GM12874 (cell line): ENCODE measurements around the gene ZG16B.

Experiments
- TF ChIP-seq, protein P1 (sequence below): IDR thresholded peaks from 2 replicates; pipeline ENCODE4 v1.5.1; 2011; ENCODE audit warnings: low read depth, mild to moderate bottlenecking, control low read depth, low read length, moderate library complexity; ENCODE audit not compliant: insufficient read depth

ZG16B gene

DNA sequence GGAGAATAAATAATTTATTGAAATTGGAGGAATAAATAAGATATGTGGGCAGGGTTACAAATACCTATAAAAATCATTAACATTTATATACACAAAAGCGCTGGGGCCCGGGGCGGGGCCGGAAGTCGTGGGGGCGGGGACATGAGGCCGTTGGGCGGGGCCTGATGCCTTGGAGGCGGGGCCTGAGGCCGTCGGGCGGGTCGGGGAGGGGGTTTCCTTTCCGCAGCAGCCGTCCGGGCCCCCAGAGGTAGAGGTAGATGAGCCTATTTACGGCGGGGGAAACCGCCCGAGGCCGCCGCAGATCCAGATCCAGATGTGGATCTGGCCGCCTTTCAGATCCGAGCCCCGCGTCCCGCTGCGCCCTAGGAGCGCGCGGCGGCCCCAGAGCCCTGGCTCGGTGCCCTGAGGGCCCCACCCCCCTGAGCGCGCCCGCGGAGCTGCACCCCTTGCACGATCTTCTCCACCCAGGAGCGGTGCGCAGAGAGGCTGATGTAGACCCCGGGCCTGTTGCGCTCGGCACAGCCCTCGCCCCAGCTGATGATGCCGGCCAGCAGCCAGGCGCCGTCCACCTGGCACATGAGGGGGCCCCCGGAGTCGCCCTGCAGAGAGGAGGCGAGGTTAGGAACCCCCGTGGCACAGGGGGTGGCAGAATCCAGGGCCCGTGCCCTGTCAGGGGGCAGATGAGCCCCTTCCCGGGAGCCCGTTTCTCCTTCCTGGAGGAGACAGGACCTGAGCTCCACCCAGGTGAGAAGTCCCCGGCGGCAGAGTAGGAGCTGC, 22.8 kb downstream of the ZG16B start:
- TF ChIP-seq, protein P1, sequence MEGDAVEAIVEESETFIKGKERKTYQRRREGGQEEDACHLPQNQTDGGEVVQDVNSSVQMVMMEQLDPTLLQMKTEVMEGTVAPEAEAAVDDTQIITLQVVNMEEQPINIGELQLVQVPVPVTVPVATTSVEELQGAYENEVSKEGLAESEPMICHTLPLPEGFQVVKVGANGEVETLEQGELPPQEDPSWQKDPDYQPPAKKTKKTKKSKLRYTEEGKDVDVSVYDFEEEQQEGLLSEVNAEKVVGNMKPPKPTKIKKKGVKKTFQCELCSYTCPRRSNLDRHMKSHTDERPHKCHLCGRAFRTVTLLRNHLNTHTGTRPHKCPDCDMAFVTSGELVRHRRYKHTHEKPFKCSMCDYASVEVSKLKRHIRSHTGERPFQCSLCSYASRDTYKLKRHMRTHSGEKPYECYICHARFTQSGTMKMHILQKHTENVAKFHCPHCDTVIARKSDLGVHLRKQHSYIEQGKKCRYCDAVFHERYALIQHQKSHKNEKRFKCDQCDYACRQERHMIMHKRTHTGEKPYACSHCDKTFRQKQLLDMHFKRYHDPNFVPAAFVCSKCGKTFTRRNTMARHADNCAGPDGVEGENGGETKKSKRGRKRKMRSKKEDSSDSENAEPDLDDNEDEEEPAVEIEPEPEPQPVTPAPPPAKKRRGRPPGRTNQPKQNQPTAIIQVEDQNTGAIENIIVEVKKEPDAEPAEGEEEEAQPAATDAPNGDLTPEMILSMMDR: no peak

DNA sequence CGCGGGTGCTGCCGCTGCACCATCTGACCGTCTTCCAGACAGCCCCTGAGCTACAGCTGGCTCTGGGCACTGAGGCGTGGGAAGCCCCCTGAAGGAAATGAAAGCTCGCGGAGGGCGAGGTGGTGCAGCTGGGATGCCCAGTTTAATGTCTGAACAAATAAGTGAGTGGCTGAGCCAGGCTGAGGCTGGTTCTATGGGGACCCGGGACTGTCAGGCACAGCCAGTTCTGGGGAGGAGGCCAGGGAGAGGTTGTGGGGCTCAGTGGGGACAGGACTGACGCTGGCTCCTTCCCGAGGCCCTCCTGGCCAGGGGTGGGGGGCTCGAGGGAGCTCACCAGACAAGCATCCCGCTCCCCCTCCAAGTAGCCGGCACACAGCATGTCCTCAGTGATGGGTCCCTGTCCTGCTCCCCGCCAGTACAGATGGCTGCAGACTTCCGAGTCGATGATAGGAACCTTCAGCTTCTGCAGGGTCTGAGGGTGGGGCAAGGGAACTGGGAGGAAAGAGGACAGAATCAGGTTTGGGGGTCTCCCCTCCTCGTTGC, 23.5 kb downstream of the ZG16B start:
- TF ChIP-seq, protein P1: no peak

DNA sequence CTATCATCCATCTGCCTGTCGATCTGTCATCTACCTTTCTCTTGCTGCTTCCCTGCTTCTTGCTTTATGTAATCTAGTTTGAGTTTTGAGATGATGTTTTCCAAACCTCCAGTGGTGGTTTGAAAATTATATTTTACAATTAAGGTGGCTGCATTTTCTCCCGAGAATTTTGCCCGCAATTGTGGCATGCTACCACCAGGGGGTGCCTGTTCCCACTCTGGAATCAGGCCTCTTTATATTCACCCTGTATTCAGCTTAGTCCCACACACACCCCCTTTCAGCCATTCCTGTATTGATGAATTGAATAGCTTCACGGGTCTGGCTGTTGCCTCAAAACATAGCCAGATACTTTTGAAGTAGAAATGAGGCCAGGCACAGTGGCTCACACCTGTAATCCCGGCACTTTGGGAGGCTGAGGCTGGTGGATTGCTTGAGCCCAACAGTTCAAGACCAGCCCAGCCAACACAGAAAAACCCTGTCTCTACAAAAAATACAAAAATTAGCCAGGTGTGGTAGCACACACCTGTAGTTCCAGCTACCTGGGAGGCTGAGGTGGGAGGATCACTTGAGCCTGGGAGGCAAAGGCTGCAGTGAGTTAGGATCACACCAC, 24.7 kb downstream of the ZG16B start:
- TF ChIP-seq, protein P1: peak; percentile 53

DNA sequence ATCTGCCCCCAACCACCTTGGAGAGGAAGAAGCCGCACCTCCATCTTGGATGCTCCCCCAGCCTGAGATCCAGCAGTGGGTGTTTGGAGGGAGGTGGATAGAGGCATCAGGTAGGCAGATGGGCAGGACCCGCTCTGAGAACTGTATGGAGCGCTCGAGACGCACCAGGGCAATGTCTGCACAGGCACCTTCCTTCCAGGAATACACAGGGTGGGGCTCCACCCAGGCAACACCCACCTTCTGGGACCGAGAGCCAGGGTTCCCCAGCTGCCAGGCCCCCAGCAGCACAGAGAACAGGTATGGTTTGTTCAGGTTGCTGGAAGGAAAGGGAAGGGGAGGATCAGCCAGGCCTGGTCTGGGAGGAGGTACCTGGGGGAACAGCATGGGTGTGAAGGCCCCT, 25.4 kb downstream of the ZG16B start:
- TF ChIP-seq, protein P1: no peak

DNA sequence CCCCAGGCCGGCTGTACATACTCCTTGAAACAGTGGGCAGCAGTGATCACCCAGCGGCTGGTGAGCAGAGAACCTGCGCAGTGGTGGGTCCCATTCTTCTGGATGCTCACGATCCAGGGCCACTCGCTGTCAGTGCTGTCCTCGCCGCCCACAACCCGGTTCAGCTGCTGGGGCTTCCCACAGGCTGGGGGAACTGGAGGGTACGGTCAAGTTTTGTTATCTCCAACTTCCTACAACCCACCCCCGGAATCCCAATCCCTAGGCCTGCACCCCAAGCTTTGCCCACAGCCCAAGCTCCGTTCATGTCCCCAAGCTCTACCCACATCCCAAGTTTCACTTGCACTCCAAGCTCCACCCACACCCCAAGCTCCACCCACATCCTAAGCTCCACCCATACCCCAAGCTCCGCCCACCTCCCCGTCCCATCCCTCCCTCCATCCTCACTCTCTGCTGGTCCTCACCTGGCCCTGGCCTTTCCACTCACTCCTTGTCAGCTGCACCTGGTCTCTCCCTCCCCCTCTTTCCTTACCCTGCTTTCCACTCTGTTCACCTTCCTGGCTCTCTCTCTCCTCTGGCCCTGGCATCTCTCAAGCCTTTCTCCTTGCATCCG, 26.1 kb downstream of the ZG16B start:
- TF ChIP-seq, protein P1: no peak

DNA sequence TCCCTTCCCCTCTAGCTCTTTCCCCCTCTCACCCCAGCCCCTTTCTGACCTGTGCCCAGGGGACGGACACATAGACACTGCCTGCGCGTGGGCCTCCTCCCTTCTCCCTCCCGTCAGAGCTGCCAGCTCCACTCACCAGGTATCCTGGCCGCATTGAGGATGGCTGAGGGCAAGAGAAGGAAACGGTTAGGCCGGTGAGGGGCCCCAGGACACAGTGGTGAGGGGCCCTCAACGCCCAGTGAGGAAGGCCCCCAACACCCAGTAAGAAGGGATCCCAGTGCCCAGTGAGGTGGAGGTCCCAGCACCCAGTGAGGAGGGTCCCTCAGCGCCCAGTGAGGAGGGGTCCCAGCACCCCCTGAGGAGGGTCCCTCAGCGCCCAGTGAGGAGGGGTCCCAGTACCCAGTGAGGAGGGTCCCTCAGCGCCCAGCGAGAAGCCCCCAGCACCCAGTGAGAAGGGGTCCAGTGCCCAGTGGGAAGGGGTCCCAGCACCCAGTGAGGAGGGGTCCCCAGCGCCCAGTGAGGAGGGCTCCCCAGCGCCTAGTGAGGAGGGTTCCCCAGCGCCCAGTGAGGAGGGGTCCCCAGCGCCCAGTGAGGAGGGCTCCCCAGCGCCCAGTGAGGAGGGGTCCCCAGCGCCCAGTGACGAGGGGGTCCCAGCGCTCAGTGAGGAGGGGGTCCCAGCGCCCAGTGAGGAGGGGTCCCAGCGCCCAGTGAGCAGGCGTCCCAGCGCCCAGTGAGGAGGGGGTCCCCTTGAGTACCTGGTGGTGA, 26.8 kb downstream of the ZG16B start:
- TF ChIP-seq, protein P1: no peak
